Amygdala (tissue), 56 donors: ENCODE data around the gene PARD6G.
A peak's percentile ranks its signal among the peaks of the same experiment; 100 is the strongest.

Source experiments
- DNase-seq, 56 donors: peaks; one replicate each; lab custom pipeline; 2025; lab: John Stamatoyannopoulos, UW

Gene PARD6G

GRCh38 chr18:80218341-80219227 lies 28.7 kb downstream of the PARD6G start:
- DNase-seq = no peak

GRCh38 chr18:80213182-80213581 lies 34.1 kb downstream of the PARD6G start:
- no peak for DNase-seq

- peak in 1 of 56 donors; percentile 14 for DNase-seq
These were observed 36.8 kb downstream of the PARD6G start for GRCh38 chr18:80210312-80211083.

- DNase-seq = no peak
These were observed 38.7 kb downstream of the PARD6G start for GRCh38 chr18:80208620-80209019.

- no peak for DNase-seq
These were observed 42.0 kb downstream of the PARD6G start for GRCh38 chr18:80205294-80205693.

GRCh38 chr18:80204142-80204541 lies 43.2 kb downstream of the PARD6G start:
- DNase-seq = no peak

- DNase-seq = no peak
These were observed 44.1 kb downstream of the PARD6G start for GRCh38 chr18:80203249-80203648.

- DNase-seq = no peak
These were observed 44.9 kb downstream of the PARD6G start for GRCh38 chr18:80202264-80202998.

GRCh38 chr18:80201739-80202138 lies 45.6 kb downstream of the PARD6G start:
- no peak for DNase-seq

GRCh38 chr18:80200932-80201672 lies 46.2 kb downstream of the PARD6G start:
- DNase-seq = no peak

GRCh38 chr18:80200171-80200931 lies 47.0 kb downstream of the PARD6G start:
- peak in 42 of 56 donors; percentile 16 to 82 (median 46) for DNase-seq

- DNase-seq = peak in 1 of 56 donors; percentile 13
These were observed 48.1 kb downstream of the PARD6G start for GRCh38 chr18:80198994-80199748.

- no peak for DNase-seq
These were observed 48.9 kb downstream of the PARD6G start for GRCh38 chr18:80198391-80198790.

GRCh38 chr18:80197528-80197927 lies 49.8 kb downstream of the PARD6G start:
- DNase-seq = no peak

GRCh38 chr18:80196528-80197320 lies 50.6 kb downstream of the PARD6G start:
- no peak for DNase-seq

GRCh38 chr18:80194874-80195570 lies 52.3 kb downstream of the PARD6G start:
- no peak for DNase-seq

- no peak for DNase-seq
These were observed 53.6 kb downstream of the PARD6G start for GRCh38 chr18:80193701-80194100.
